GM12891 (cell line): ENCODE measurements around the gene BLMH.

ENCODE experiments used
- DNase-seq: peaks from one replicate; pipeline ENCODE4 v3.0.0; 2011; ENCODE audit warnings: low spot score; ENCODE audit not compliant: insufficient read length
- FAIRE-seq: peaks from 2 replicates; lab custom pipeline; 2011; peaks lifted over from hg19 to GRCh38; lab: Jason Lieb, UNC
- PAX5 ChIP-seq: IDR thresholded peaks from 2 replicates; pipeline ENCODE4 v1.6.1; 2011; ENCODE audit warnings: low read length, moderate library complexity, mild to moderate bottlenecking; ENCODE audit not compliant: insufficient read depth, severe bottlenecking
- POLR2A ChIP-seq: IDR thresholded peaks from 2 replicates; pipeline ENCODE4 v1.6.1; 2011; ENCODE audit warnings: low read depth, low read length, control low read depth
- POLR2AphosphoS5 ChIP-seq: IDR thresholded peaks from 2 replicates; pipeline ENCODE4 v1.6.1; 2011; ENCODE audit warnings: low read depth, low read length, control low read depth
- POU2F2 ChIP-seq: IDR thresholded peaks from 2 replicates; pipeline ENCODE4 v1.6.1; 2011; ENCODE audit warnings: low read depth, mild to moderate bottlenecking, control low read depth, low read length, moderate library complexity
- SPI1 ChIP-seq: IDR thresholded peaks from 2 replicates; pipeline ENCODE4 v1.6.1; 2011; ENCODE audit warnings: low read depth, low read length, control low read depth
- TAF1 ChIP-seq: IDR thresholded peaks from 2 replicates; pipeline ENCODE4 v1.6.1; 2011; ENCODE audit warnings: low read depth, low read length, control low read depth

The BLMH gene

GRCh38 chr17:30254150-30254549, 37.6 kb downstream of the BLMH start:
- TF ChIP-seq PAX5 (no peak), SPI1 (no peak), POU2F2 (no peak), POLR2A (no peak), POLR2AphosphoS5 (no peak), TAF1 (no peak)
- FAIRE-seq (no peak), DNase-seq (no peak)

GRCh38 chr17:30253312-30253711, 38.4 kb downstream of the BLMH start:
- DNase-seq (no peak), FAIRE-seq (no peak)
- TF ChIP-seq POLR2A (no peak), TAF1 (no peak), SPI1 (no peak), POLR2AphosphoS5 (no peak), PAX5 (no peak), POU2F2 (no peak)

GRCh38 chr17:30251931-30252330, 39.8 kb downstream of the BLMH start:
- FAIRE-seq (no peak), DNase-seq (no peak)
- TF ChIP-seq SPI1 (no peak), POLR2A (no peak), POU2F2 (no peak), PAX5 (no peak), TAF1 (no peak), POLR2AphosphoS5 (no peak)

- DNase-seq = no peak
- FAIRE-seq = no peak
- TF ChIP-seq POU2F2 (no peak), POLR2A (no peak), POLR2AphosphoS5 (no peak), PAX5 (no peak), TAF1 (no peak), SPI1 (no peak)
Observed at GRCh38 chr17:30249460-30249859, 42.3 kb downstream of the BLMH start.

- TF ChIP-seq POLR2A (no peak), TAF1 (no peak), PAX5 (no peak), POLR2AphosphoS5 (no peak), POU2F2 (no peak), SPI1 (no peak)
- DNase-seq = no peak
- no peak for FAIRE-seq
Observed at GRCh38 chr17:30248786-30249185, 43.0 kb downstream of the BLMH start.

- FAIRE-seq (no peak), DNase-seq (no peak)
- no peak for TF ChIP-seq POLR2AphosphoS5
- TF ChIP-seq POLR2A = no peak
- no peak for TF ChIP-seq TAF1
- TF ChIP-seq SPI1 = no peak
- TF ChIP-seq POU2F2 = no peak
- TF ChIP-seq PAX5 = no peak
Observed at GRCh38 chr17:30246460-30246859, 45.3 kb downstream of the BLMH start.

GRCh38 chr17:30244853-30245385, 46.8 kb downstream of the BLMH start:
- DNase-seq (no peak), FAIRE-seq (no peak)
- TF ChIP-seq PAX5 = no peak
- no peak for TF ChIP-seq TAF1
- TF ChIP-seq POLR2A = no peak
- TF ChIP-seq SPI1 = no peak
- TF ChIP-seq POLR2AphosphoS5 = no peak; the same call in 1 of the 2 replicates
- TF ChIP-seq POU2F2 = no peak

GRCh38 chr17:30243568-30243967, 48.2 kb downstream of the BLMH start:
- no peak for TF ChIP-seq PAX5
- TF ChIP-seq TAF1 = no peak
- TF ChIP-seq SPI1 = no peak
- TF ChIP-seq POLR2A = no peak
- TF ChIP-seq POLR2AphosphoS5 = no peak
- TF ChIP-seq POU2F2 = no peak
- no peak for FAIRE-seq
- DNase-seq = no peak

GRCh38 chr17:30243002-30243401, 48.7 kb downstream of the BLMH start:
- FAIRE-seq (no peak), DNase-seq (no peak)
- no peak for TF ChIP-seq POLR2A
- no peak for TF ChIP-seq POU2F2
- no peak for TF ChIP-seq TAF1
- no peak for TF ChIP-seq SPI1
- no peak for TF ChIP-seq POLR2AphosphoS5
- TF ChIP-seq PAX5 = no peak

- TF ChIP-seq POU2F2 = no peak
- TF ChIP-seq POLR2A = no peak
- no peak for TF ChIP-seq POLR2AphosphoS5
- no peak for TF ChIP-seq TAF1
- no peak for TF ChIP-seq PAX5
- TF ChIP-seq SPI1 = no peak
- FAIRE-seq = no peak
Observed at GRCh38 chr17:30241051-30241450, 50.7 kb downstream of the BLMH start.

GRCh38 chr17:30240177-30240576, 51.6 kb downstream of the BLMH start:
- TF ChIP-seq POLR2AphosphoS5 = no peak
- no peak for TF ChIP-seq POU2F2
- TF ChIP-seq POLR2A = no peak
- no peak for TF ChIP-seq PAX5
- no peak for TF ChIP-seq TAF1
- no peak for TF ChIP-seq SPI1
- no peak for DNase-seq
- no peak for FAIRE-seq

More at GRCh38 chr17:30241051-30241450, 50.7 kb downstream of the BLMH start:
- DNase-seq = no peak
